Activated CD8-positive, alpha-beta memory T cell treated with anti-CD3 and anti-CD28 coated beads, Interleukin-2, amount 10 ng/mL, durations not matched to agents 7 days and 5 days (primary cell): ENCODE data around the gene USH1C. TPM values are rescaled to one million over a fixed set of nuclear protein-coding genes. Genes with fewer than 3 reads are reported as not detected.

Experiments used
- ATAC-seq: fragments of 150-1000 bp; cut with Tn5 transposase; one replicate; pipeline ENCODE4 v1.10.0; 2021; ENCODE audit warnings: moderate library complexity
- CTCF ChIA-PET: fragments of 350-600 bp; sonication (Branson Sonifier 250); formaldehyde crosslinking; loops from one replicate; lab custom pipeline; 2021; ENCODE audit warnings: antibody characterized with exemption; lab: Charles Lee
- DNase-seq: peaks from one replicate; pipeline ENCODE4 v3.0.0-alpha.2; 2020
- H3K27ac Mint-ChIP-seq: one replicate; pipeline ENCODE4 v1.8.0; 2021; ENCODE audit warnings: mild to moderate bottlenecking, mixed read lengths
- H3K27me3 Mint-ChIP-seq: one replicate; pipeline ENCODE4 v1.8.0; 2021; ENCODE audit warnings: mixed read lengths
- H3K36me3 Mint-ChIP-seq: one replicate; pipeline ENCODE4 v1.8.0; 2021; ENCODE audit warnings: mild to moderate bottlenecking, mixed read lengths
- H3K4me1 Mint-ChIP-seq: one replicate; pipeline ENCODE4 v1.8.0; 2021; ENCODE audit warnings: mixed read lengths
- H3K4me3 Mint-ChIP-seq: one replicate; pipeline ENCODE4 v1.8.0; 2021; ENCODE audit warnings: mild to moderate bottlenecking, moderate library complexity, mixed read lengths
- H3K9me3 Mint-ChIP-seq: one replicate; pipeline ENCODE4 v1.8.0; 2022; ENCODE audit warnings: low read depth, mixed read lengths
- total RNA-seq, 2 experiments: library from RNA; stranded (reverse); gene quantifications; one replicate each; pipeline ENCODE4 v1.2.3, GENCODE V29; 2021

USH1C gene
- total RNA-seq, 2 experiments from 2014 or later: not detected

DNA sequence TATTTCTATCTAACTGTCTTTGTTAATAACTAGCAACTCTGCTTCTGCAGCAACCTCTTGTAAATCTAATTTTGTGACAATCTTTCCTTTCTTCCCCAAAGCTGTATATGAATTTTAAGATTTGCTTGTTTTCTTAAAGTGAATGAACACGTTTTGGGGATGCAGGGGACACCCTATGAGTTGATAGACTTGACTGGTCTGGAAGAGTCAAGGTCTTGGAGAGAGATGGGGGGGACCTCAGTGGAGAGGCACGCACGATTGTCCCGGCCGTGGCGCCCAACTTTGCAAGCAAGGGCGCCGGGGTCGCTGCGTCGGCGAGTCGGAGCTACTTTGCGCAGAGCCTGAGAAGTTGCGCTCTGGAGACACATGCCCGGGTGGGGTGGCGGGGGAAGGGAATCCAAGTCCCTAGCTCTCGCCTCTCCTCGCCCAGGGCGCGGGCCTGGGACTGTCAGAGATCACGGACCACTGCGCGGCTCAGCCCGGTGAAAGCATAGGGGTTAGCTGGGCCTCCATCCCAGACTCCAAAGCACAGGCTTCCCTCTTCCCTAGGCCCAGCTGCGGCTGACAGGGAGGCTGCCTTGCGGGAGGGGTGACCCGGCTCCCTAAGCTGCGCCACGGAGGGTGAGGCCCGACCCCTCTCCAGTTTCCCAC, 68.4 kb downstream of the USH1C start:
- Mint-ChIP-seq H3K27ac (no peak overlapping the region), H3K4me3 (no peak overlapping the region), H3K9me3 (no peaks in the 10 kb centered on the region), H3K4me1 (no peaks in the 10 kb centered on the region), H3K36me3 (no peaks in the 10 kb centered on the region), H3K27me3 (peaks cover 86% of the 10 kb centered on the region)
- CTCF ChIA-PET: interaction anchor here (1.6 kb wide), 1 partner anchor 89 kb away, joined by 3 read pairs; no protein-coding TSS in a partner anchor
- DNase-seq (no peak), ATAC-seq (no peak)

- no peak for DNase-seq
- no peak overlapping the region for H3K27ac Mint-ChIP-seq
- H3K4me1 Mint-ChIP-seq: no peaks in the 10 kb centered on the region
- ATAC-seq: no peak
- no peaks in the 10 kb centered on the region for H3K36me3 Mint-ChIP-seq
- CTCF ChIA-PET: interaction anchor here (1.2 kb wide), 1 partner anchor 86 kb away, joined by 4 read pairs; no protein-coding TSS in a partner anchor
- H3K27me3 Mint-ChIP-seq: peaks cover 66% of the 10 kb centered on the region
- no peak overlapping the region for H3K4me3 Mint-ChIP-seq
- no peaks in the 10 kb centered on the region for H3K9me3 Mint-ChIP-seq
Observed at GRCh38 chr11:17473071-17473744, 71.0 kb downstream of the USH1C start.

DNA sequence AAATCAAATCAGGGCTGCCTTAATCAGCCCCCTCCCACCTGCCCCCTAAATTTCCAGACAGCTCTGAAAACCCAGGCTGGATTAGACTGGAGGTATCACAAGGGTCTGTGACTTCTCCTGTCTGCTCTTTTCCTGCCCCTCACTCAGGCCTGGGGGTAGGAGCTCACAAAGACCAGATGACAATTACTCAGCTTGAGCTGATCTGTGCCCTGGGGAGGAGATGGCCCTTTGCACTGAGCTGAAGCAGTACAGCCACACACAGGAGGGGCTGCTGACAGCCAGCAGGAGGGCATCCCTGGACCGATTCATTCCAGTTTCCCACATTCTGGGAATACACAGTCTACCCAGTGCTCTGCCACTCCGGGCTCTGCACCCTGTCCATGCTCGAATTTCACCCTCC, 71.7 kb downstream of the USH1C start:
- H3K4me1 Mint-ChIP-seq: no peaks in the 10 kb centered on the region
- DNase-seq (no peak), ATAC-seq (no peak)
- H3K4me3 Mint-ChIP-seq: no peak overlapping the region
- H3K36me3 Mint-ChIP-seq: no peaks in the 10 kb centered on the region
- H3K9me3 Mint-ChIP-seq: no peaks in the 10 kb centered on the region
- peaks cover 60% of the 10 kb centered on the region for H3K27me3 Mint-ChIP-seq
- CTCF ChIA-PET: interaction anchor here (1.2 kb wide), 1 partner anchor 86 kb away, joined by 4 read pairs; no protein-coding TSS in a partner anchor
- H3K27ac Mint-ChIP-seq: no peak overlapping the region

DNA sequence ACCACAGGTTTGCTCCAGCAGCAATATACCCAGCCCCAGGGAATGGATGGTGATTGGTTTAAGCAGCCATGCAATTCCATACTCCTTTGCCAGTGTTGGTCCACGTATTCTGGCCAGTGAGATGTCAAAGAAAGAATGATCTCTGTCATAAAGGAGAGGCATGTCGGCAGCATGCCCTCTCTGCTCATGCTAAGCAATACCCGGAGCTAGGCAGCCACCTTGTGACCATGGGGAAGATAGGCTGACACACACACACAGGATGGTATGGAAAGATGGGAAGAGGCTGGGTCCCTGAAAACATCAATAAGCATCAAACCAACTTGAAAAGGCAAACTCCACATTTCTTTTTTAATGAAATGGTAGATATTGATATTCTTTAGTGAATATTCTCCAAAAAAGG, 72.7 kb downstream of the USH1C start:
- no peaks in the 10 kb centered on the region for H3K4me1 Mint-ChIP-seq
- no peaks in the 10 kb centered on the region for H3K9me3 Mint-ChIP-seq
- H3K4me3 Mint-ChIP-seq: no peak overlapping the region
- CTCF ChIA-PET: no interaction called here
- ATAC-seq: no peak
- DNase-seq: no peak
- peaks cover 55% of the 10 kb centered on the region for H3K27me3 Mint-ChIP-seq
- H3K27ac Mint-ChIP-seq: no peak overlapping the region
- H3K36me3 Mint-ChIP-seq: no peaks in the 10 kb centered on the region

GRCh38 chr11:17469998-17470397, 74.2 kb downstream of the USH1C start:
- no peaks in the 10 kb centered on the region for H3K4me1 Mint-ChIP-seq
- H3K9me3 Mint-ChIP-seq: no peaks in the 10 kb centered on the region
- no peaks in the 10 kb centered on the region for H3K36me3 Mint-ChIP-seq
- ATAC-seq (no peak), DNase-seq (no peak)
- H3K4me3 Mint-ChIP-seq: no peak overlapping the region
- H3K27ac Mint-ChIP-seq: no peak overlapping the region
- peaks cover 41% of the 10 kb centered on the region for H3K27me3 Mint-ChIP-seq
- CTCF ChIA-PET: no interaction called here

- no peak overlapping the region for H3K4me3 Mint-ChIP-seq
- peaks cover 3% of the 10 kb centered on the region for H3K4me1 Mint-ChIP-seq
- no peaks in the 10 kb centered on the region for H3K9me3 Mint-ChIP-seq
- peaks cover 26% of the 10 kb centered on the region for H3K27me3 Mint-ChIP-seq
- no peaks in the 10 kb centered on the region for H3K36me3 Mint-ChIP-seq
- no peak for ATAC-seq
- CTCF ChIA-PET: no interaction called here
- no peak overlapping the region for H3K27ac Mint-ChIP-seq
- DNase-seq: no peak
Observed at GRCh38 chr11:17468122-17468521, 76.1 kb downstream of the USH1C start.

- Mint-ChIP-seq H3K27ac (no peak overlapping the region), H3K36me3 (no peaks in the 10 kb centered on the region), H3K9me3 (no peaks in the 10 kb centered on the region), H3K27me3 (peaks cover 13% of the 10 kb centered on the region), H3K4me3 (no peak overlapping the region), H3K4me1 (peaks cover 3% of the 10 kb centered on the region)
- no peak for DNase-seq
- ATAC-seq: no peak
- CTCF ChIA-PET: no interaction called here
Observed at GRCh38 chr11:17463546-17464174, 80.6 kb downstream of the USH1C start.

DNA sequence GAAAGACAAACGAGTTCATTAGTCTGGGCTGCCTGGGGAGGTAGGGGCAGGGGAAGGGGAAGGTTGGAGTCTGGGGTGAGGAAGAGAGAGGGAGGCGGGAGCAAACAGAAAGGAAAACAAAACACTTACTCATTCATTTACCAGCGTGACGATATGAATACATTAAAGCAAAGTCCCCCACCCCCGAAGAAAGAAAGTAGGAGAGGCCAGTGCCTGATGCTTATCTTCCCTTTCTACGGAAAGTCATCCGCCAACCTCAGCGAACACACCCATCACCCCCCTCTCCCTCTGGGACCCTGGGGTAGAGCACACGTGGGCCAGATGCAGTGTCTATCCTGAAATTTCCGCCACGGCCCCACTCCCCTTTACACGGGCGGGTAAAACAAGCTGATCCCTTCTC, 81.3 kb downstream of the USH1C start:
- CTCF ChIA-PET: no interaction called here
- peaks cover 18% of the 10 kb centered on the region for H3K27me3 Mint-ChIP-seq
- H3K4me1 Mint-ChIP-seq: peaks cover 3% of the 10 kb centered on the region
- H3K9me3 Mint-ChIP-seq: no peaks in the 10 kb centered on the region
- H3K36me3 Mint-ChIP-seq: no peaks in the 10 kb centered on the region
- DNase-seq (no peak), ATAC-seq (no peak)
- H3K27ac Mint-ChIP-seq: no peak overlapping the region
- no peak overlapping the region for H3K4me3 Mint-ChIP-seq

- Mint-ChIP-seq H3K36me3 (no peaks in the 10 kb centered on the region), H3K27ac (no peak overlapping the region), H3K9me3 (no peaks in the 10 kb centered on the region), H3K4me3 (no peak overlapping the region), H3K27me3 (peaks cover 23% of the 10 kb centered on the region), H3K4me1 (peaks cover 3% of the 10 kb centered on the region)
- DNase-seq (no peak), ATAC-seq (no peak)
- CTCF ChIA-PET: no interaction called here
Observed at GRCh38 chr11:17460406-17460805, 83.8 kb downstream of the USH1C start.

- no peak overlapping the region for H3K27ac Mint-ChIP-seq
- no peaks in the 10 kb centered on the region for H3K36me3 Mint-ChIP-seq
- H3K9me3 Mint-ChIP-seq: no peaks in the 10 kb centered on the region
- H3K27me3 Mint-ChIP-seq: peaks cover 21% of the 10 kb centered on the region
- ATAC-seq (no peak), DNase-seq (no peak)
- CTCF ChIA-PET: interaction anchor here (1.6 kb wide), 1 partner anchor 76 kb away, joined by 6 read pairs; no protein-coding TSS in a partner anchor
- H3K4me1 Mint-ChIP-seq: peaks cover 3% of the 10 kb centered on the region
- H3K4me3 Mint-ChIP-seq: no peak overlapping the region
Observed at GRCh38 chr11:17459236-17459896, 84.8 kb downstream of the USH1C start.

- DNase-seq: no peak
- H3K4me3 Mint-ChIP-seq: no peak overlapping the region
Observed at GRCh38 chr11:17458268-17458667, 85.9 kb downstream of the USH1C start.

DNA sequence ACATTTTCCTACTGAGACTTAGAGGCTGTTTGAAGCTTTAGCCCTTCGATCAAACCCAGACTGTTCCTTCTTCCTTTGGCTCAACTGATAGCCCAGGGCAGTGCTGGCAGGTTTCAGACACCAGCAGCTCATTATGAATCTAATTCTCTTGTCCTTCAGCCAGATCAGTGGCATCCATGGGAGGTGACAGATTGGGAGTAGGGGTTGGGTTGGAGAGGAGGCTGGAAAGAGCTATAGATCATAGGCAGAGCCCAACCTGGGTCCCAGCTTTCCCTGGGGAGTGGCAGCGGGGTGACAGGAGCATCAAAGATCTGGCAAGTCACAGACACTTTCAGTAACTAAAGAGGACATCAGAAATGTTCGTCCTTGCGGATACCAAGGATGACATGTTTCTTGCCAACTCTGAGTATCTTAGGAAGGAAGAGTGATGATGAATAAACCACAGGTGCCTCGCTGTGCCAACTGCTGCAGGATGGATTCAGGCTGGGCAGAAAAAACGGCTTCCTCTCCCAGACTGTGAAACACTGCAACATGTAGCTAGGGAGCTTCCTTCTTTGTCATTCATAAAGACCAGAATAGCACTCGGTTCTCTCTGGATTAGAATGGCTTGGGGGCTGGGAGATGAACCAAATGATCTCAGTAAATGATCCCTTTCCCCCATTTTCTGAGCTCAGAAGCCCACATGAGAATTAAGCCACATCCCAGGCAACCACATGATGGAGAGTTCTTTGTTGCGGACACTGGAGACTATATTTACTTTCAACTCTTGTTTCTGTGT, 86.6 kb downstream of the USH1C start:
- no peaks in the 10 kb centered on the region for H3K4me1 Mint-ChIP-seq
- no peak for ATAC-seq
- CTCF ChIA-PET: no interaction called here

More at GRCh38 chr11:17458268-17458667, 85.9 kb downstream of the USH1C start:
- ATAC-seq: no peak
- no peaks in the 10 kb centered on the region for H3K9me3 Mint-ChIP-seq
- H3K27ac Mint-ChIP-seq: no peak overlapping the region
- no peaks in the 10 kb centered on the region for H3K4me1 Mint-ChIP-seq
- H3K27me3 Mint-ChIP-seq: peaks cover 21% of the 10 kb centered on the region
- H3K36me3 Mint-ChIP-seq: no peaks in the 10 kb centered on the region
- CTCF ChIA-PET: interaction anchor here (1.6 kb wide), 1 partner anchor 75 kb away, joined by 6 read pairs; no protein-coding TSS in a partner anchor

DNA sequence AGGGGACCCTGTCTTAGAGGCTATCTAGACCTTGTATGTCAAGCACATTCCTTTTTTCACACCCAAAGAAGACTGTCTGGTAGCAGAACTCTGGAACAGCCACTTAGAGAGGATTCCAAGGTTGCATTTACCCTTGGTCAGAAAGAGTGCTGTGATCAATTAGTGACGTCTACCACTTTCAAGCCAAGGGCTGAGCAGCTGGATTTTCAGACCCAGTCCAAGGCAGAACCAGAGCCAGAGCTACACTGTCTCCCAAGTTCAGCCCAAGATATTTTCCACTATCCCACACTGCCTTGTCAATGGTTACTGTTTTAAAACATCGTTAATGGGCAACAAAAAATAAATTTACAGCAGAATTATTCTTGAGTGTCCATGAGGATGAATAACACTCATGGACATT, 91.5 kb downstream of the USH1C start:
- H3K27ac Mint-ChIP-seq: no peak overlapping the region
- DNase-seq: no peak
- no peaks in the 10 kb centered on the region for H3K9me3 Mint-ChIP-seq
- H3K36me3 Mint-ChIP-seq: no peaks in the 10 kb centered on the region
- CTCF ChIA-PET: no interaction called here
- no peak overlapping the region for H3K4me3 Mint-ChIP-seq
- no peaks in the 10 kb centered on the region for H3K4me1 Mint-ChIP-seq
- peaks cover 27% of the 10 kb centered on the region for H3K27me3 Mint-ChIP-seq
- no peak for ATAC-seq

More for the DNA sequence above, 86.6 kb downstream of the USH1C start:
- Mint-ChIP-seq H3K4me3 (no peak overlapping the region), H3K9me3 (no peaks in the 10 kb centered on the region), H3K27me3 (peaks cover 21% of the 10 kb centered on the region), H3K36me3 (no peaks in the 10 kb centered on the region), H3K27ac (no peak overlapping the region)
- no peak for DNase-seq
